ENCODE data around the gene ZNF764.
A peak's percentile ranks its signal among the peaks of the same experiment; 100 is the strongest.
"Not testable (repeated sequence)": the region's sequence is repeated elsewhere in the genome, so short reads cannot be mapped to it uniquely, and the experiment has no call there.

ZNF764 gene

DNA sequence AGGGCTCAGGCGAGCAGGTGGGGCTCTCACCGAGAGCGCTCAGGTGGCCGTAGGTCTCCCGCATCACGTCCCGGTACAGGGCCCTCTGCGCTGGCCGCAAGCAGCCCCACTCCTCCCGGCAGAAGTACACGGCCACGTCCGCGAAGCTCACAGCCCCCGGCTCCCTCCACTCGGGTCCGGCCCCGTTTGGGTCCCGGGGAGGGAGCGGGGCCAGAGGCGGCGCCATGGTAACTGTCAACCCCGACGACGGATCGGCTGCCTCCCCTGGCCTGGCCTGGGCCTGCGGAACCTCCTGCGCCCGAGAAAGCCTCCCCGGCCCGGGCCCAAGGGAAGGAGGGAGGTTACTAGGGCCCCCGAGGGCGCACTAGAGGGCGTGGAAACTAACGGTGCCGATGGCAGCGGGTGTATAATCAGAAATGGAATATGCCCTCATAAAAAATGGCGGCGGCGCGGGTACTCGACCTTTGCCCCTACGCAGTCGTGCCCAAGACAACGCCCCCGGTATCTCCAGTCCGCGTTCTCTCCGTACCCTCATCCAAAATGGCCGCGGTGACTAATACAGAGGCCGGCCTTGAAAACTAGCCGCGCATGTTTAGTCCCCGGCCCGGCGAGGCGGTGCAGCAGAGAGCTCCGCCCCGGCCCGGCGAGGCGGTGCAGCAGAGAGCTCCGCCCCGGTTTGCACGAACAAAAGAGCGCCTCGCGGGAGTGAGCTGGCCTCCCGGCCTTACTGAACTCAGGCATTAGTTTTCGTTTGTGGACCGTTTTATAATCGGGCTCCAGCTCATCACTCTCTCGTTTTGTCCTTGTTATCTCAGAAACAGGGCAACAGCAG lies at the start of gene ZNF764:
Gene ZNF764, minus strand, starts transcription at position 418 of the 832 bp plus-strand sequence. Its CDS starts 192 bp downstream, at position 226.
- DNase-seq = peak; percentile 87 to 97

DNA sequence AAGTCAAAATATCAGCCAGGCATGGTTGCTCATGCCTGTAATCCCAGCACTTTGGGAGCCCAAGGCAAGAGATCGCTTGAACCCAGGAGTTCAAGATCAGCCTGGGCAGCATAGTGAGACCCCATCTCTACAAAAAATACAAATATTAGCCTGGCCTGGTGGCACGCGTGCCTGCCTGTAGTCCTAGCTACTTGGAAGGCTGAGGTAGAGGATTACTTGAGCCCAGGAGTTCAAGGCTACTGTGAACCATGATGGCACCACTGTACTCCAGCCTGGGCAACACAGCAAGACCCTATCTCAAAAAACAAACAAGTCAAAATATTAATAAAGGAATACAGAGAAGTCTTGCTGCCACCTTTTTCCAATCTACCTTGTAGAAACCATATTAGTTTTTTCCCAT lies 47.8 kb upstream of the ZNF764 start:
- DNase-seq = no peak

DNA sequence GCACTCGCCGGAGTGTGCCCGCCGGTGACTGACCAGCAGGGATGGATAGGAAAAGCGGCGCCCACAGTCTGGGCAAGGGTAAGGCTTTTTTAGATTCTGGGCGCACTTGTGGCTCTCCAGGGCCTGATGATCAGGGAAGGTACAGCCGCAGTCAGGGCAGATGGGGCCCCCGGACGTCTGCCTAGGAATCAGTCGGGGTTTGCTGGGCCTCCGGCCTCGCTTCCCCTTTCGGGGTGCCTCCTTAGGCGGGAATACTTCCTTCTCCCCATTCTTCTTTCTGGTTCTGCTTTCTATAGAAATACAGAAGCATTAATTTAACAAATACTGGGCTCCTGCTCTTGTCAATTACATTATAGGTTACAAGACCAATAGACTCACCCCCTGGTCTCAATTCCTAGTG lies 47.0 kb upstream of the ZNF764 start:
- DNase-seq = no peak

GRCh38 chr16:30604316-30604947 lies 46.3 kb upstream of the ZNF764 start:
- DNase-seq = no peak

GRCh38 chr16:30603945-30604315 lies 45.8 kb upstream of the ZNF764 start:
- no peak for DNase-seq

GRCh38 chr16:30602616-30603277 lies 44.6 kb upstream of the ZNF764 start:
- no peak for DNase-seq

DNA sequence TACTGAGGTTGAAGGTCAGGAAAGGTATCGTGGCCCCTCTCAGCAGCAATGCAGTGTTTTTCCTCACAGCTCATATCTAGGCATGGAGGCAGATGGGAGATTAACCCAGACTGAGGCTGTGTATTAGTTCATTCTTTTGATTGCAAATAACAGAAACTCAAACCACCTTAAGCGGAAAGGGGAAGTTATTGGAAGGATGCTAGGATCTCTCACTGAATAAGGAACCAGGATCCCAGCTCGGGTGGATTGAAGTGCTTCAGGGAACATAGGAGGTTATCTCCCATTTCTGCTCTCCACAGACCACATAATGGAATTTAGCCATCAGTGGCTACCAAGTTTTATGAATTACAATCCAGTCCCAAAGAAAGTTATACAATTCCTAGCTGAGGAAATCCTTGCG lies 43.8 kb upstream of the ZNF764 start:
- DNase-seq = no peak

DNA sequence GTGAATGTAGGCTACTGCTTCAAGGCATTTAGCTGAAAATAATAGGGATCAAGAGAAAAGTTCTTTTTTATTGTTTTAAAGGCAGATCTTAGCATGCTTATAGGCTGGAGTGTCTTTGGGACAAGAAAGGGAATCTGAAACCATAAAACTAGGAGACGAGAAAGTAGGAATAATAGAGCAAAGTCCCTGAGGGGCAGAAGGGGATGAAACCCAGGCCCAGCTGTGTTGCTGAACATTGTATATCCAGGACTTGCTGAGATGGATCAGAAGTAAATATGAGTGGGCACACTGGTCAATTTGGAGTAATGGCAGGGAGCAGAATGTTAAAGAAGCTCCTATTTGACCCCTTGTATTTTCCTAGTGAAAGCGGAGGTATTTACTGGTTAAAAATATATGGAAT lies 42.8 kb upstream of the ZNF764 start:
- DNase-seq = no peak

GRCh38 chr16:30600215-30600614 lies 42.0 kb upstream of the ZNF764 start:
- no peak for DNase-seq

- DNase-seq = no peak
Measured at GRCh38 chr16:30592871-30593270, 34.7 kb upstream of the ZNF764 start.

DNA sequence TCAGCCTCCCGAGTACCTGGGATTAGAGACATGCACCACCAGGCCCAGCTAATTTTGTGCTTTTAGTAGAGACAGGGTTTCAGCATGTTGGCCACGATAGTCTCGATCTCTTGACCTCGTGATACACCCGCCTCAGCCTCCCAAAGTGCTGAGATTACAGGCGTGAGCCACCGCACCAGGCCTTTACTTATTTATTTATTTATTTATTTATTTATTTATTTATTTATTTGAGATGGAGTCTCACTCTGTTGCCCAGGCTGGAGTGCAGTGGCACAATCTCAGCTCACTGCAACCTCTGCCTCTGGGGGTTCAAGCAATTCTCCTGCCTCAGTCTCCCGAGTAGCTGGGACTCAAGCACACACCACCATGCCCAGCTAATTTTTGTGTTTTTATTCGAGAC lies 32.7 kb upstream of the ZNF764 start:
- not testable (repeated sequence) for DNase-seq

DNA sequence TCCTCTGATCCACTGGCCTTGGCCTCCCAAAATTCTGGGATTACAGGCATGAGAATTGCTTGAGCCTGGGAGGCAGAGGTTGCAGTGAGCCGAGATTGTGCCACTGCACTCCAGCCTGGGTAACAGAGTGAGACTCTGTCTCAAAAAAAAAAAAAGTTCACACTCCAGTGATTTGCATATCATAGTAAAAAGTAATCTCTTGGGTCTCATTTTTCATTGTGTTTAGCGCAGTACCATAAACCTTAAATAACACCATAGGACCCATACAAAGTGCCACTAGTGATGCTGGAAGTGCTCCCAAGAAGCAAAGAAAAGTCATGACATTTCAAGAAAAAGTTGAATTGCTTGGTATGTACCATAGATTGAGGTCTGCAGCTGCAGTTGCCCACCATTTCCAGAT lies 31.4 kb upstream of the ZNF764 start:
- DNase-seq = not testable (repeated sequence)

GRCh38 chr16:30588651-30589050 lies 30.5 kb upstream of the ZNF764 start:
- DNase-seq = no peak

DNA sequence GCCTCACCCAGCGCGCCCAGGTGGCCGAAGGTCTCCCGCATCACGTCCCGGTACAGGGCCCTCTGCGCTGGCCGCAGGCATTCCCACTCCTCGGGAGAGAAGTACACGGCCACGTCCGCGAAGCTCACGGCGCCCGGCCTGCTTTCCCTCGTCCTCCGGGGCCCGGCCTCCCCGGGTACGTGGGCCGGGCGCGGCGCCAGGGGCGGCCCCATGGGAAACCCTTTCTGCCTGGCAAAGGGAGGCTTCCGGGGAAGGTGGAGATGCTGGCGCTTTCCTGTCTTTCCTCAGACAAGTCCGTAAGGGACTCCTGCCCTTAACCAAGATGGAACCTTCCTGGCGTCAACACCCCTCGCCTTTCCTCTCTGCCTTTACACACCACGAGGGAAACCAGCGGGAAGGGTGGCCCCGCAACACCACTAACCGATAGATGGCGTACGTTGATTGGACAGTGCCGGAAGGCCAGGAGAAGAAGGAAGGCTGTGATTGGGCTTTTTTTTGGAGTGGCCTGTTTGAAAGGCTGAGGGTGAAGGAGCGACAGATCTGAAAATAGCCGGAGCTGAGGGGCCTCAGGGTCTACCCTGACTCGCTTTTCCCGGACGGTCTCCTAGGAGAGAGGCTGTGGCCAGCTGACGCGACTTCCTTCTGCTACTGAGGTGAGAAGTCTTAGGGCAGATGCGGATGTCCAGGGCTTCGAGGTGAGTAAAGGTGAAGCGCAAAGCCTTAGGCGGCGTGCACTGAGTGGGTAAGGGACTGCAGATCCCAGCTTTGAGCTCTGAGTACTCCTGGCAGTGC lies 27.4 kb upstream of the ZNF764 start, which contains the start of gene ZNF785:
Gene ZNF785, minus strand, starts transcription at position 298 of the 792 bp plus-strand sequence. Its CDS starts 86 bp downstream, at position 212.
- DNase-seq = peak; percentile 98 to 99

DNA sequence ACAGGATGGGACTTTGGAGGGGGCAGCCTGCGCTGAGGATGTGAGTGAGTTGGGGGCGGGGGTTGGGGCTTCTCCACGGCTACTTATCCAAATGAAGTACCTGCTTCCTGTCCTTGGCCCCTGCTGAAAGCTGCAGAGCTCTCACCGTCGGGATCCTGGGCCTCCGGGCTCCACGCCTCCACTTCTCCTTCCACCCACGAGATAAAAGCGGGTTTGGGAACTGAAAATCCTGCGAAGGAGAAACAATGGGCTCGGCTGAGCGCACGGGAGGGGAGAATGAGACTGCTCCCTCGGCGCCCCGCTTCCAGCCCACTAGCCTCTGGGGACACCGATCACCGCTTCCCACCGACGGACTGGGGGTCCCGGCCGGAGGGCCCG lies 26.8 kb upstream of the ZNF764 start:
- no peak for DNase-seq

DNA sequence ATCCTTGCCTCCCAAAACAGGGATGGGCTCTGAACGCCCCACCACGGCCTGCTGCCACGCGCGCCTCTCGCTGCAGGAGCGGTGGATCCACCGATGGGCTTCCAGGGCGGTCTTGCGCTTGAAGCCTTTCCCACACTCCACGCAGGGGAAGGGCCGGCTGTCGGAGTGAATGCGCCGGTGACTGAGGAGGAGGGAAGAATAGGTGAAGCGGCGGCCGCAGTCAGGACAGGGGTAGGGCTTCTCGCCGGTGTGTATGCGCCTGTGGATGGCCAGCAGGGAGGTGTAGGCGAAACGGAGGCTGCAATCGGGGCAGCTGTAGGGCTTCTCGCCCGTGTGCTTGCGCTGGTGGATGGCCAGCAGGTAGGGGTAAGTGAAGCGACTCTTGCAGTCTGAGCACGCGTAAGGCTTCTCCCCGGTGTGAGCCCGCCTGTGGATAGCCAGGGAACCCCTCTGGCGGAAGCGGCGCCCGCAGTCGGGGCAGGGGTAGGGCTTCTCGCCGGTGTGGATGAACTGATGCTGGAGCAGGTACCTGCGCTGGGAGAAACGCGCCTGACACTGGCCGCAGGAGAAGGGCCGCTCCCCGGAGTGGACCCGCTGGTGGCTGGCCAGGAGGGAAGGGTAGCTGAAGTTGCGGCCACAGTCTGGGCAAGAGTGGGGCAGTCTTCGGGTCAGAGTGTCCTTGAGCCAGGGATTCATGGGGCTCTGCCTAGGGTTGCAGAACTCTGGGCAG lies 24.6 kb upstream of the ZNF764 start:
- no peak for DNase-seq

GRCh38 chr16:30581457-30581856 lies 23.3 kb upstream of the ZNF764 start:
- no peak for DNase-seq

DNA sequence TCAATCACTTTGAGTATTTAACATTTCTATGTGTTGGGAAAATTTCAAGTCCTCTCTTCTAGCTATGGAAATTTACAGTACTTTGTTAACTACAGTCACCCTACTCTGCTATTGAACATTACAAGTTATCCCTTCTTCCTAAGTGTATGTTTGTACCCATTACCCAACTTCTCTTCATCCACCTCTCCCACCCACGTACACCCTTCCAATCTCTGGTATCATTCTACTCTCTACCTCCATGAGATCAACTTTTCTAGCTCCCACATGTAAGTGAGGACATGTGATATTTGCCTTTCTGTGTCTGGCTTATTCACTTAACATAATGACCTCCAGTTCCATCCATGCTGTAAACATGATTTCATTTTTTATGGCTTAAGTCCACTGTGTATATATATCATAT lies 16.5 kb upstream of the ZNF764 start:
- DNase-seq = no peak

GRCh38 chr16:30571445-30572322 lies 13.5 kb upstream of the ZNF764 start, which contains the start of gene ZNF688:
Gene ZNF688 (minus strand): TSS chr16:30571714. CDS start chr16:30571629, 85 bp downstream.
- peak; percentile 87 to 95 for DNase-seq

GRCh38 chr16:30570636-30571444 lies 12.7 kb upstream of the ZNF764 start:
- no peak for DNase-seq

Measured in NCI-H446 (cell line).